Right lobe of liver (tissue), 4 donors: ENCODE results near the gene MCM6.

Experiments used
- POLR2A ChIP-seq: fragments of 450-650 bp; IDR thresholded peaks from one replicate; pipeline ENCODE4 v1.6.1; 2017; ENCODE audit warnings: antibody characterized with exemption, mild to moderate bottlenecking
- TF ChIP-seq, protein P1 (sequence below), 4 donors: fragments of 200-600 bp in 3 of 4; fragments of 450-650 bp in 1 of 4; IDR thresholded peaks; one replicate each; pipeline versions ENCODE4 v1.5.1 to v1.8.0; 2016 to 2022; ENCODE audit warnings: antibody characterized with exemption in 4 of 4, mild to moderate bottlenecking in 2 of 4
- donor health status: DM: no; HTN: no; CAD: no.
- donor health status: DM: no; HTN: no; CAD: no.
- donor health status: DM: no; HTN: yes; CAD: no.

DNA sequence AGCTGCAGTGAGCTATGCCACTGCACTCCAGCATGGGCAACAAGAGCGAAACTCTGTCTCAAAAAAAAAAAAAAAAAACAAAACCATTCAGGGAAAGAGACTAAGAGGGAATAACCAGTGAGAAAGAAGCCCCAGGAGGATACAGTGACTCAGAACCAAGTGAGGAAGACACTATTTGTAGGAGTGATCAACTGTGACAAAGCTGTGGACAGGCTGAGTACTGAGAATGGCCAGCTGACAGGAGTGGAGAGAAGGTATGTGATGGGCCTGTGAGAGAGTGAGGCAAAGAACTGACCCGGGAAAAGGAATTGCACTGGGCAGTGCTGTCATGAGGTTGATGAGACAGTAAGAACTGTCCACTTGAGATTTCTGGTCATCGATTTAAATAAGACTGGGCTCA, 32.6 kb downstream of the MCM6 start:
- TF ChIP-seq POLR2A = no peak
- TF ChIP-seq, protein P1, sequence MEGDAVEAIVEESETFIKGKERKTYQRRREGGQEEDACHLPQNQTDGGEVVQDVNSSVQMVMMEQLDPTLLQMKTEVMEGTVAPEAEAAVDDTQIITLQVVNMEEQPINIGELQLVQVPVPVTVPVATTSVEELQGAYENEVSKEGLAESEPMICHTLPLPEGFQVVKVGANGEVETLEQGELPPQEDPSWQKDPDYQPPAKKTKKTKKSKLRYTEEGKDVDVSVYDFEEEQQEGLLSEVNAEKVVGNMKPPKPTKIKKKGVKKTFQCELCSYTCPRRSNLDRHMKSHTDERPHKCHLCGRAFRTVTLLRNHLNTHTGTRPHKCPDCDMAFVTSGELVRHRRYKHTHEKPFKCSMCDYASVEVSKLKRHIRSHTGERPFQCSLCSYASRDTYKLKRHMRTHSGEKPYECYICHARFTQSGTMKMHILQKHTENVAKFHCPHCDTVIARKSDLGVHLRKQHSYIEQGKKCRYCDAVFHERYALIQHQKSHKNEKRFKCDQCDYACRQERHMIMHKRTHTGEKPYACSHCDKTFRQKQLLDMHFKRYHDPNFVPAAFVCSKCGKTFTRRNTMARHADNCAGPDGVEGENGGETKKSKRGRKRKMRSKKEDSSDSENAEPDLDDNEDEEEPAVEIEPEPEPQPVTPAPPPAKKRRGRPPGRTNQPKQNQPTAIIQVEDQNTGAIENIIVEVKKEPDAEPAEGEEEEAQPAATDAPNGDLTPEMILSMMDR (IDR thresholded peaks at IDR 0.05) = no peak
